Liver (tissue), 9 donors: Measurements from ENCODE around the gene PPM1A. TPM values are rescaled to one million over a fixed set of nuclear protein-coding genes. Genes with fewer than 3 reads are reported as not detected.

Source experiments
- DNase-seq: peaks from one replicate; pipeline ENCODE4 v3.0.0-alpha.2; 2017; ENCODE audit warnings: low spot score
- H3K27ac ChIP-seq, 2 donors: one replicate each; pipeline ENCODE4 v1.7.0; 2013; ENCODE audit warnings: inconsistent platforms in 2 of 2, low read length in 2 of 2, control low read depth in 1 of 2, low read depth in 1 of 2, mild to moderate bottlenecking in 1 of 2
- H3K27me3 ChIP-seq, 4 donors: one replicate each; pipeline versions ENCODE4 v1.6.1 to v1.7.0; 2013; ENCODE audit warnings: low read length in 3 of 4, inconsistent platforms in 1 of 4, mild to moderate bottlenecking in 1 of 4, moderate library complexity in 1 of 4; ENCODE audit not compliant: control insufficient read depth in 4 of 4, insufficient read depth in 4 of 4
- H3K36me3 ChIP-seq, 4 donors: one replicate each; pipeline versions ENCODE4 v1.6.1 to v1.7.0; 2013; ENCODE audit warnings: low read length in 3 of 4, mild to moderate bottlenecking in 3 of 4, low read depth in 1 of 4, moderate library complexity in 1 of 4; ENCODE audit not compliant: control insufficient read depth in 4 of 4, insufficient read depth in 3 of 4
- H3K4me1 ChIP-seq, 4 donors: one replicate each; pipeline versions ENCODE4 v1.6.1 to v1.7.0; 2013; ENCODE audit warnings: low read length in 3 of 4, mild to moderate bottlenecking in 3 of 4, moderate library complexity in 1 of 4; ENCODE audit not compliant: control insufficient read depth in 4 of 4, insufficient read depth in 4 of 4
- H3K4me3 ChIP-seq, 3 donors: one replicate each; pipeline versions ENCODE4 v1.6.1 to v1.7.0; 2013; ENCODE audit warnings: low read length in 3 of 3, control low read depth in 1 of 3, low read depth in 1 of 3, mild to moderate bottlenecking in 1 of 3
- H3K9ac ChIP-seq, 2 donors: one replicate each; pipeline ENCODE4 v1.7.0; 2013; ENCODE audit warnings: low read length in 2 of 2, mild to moderate bottlenecking in 2 of 2, moderate library complexity in 2 of 2, control low read depth in 1 of 2, low read depth in 1 of 2
- H3K9me3 ChIP-seq, 4 donors: one replicate each; pipeline versions ENCODE4 v1.6.1 to v1.7.0; 2013; ENCODE audit warnings: low read length in 3 of 4; ENCODE audit not compliant: control insufficient read depth in 4 of 4
- EGR1 ChIP-seq, 2 donors: IDR thresholded peaks; 2 replicates each; pipeline ENCODE4 v1.6.1; 2016 to 2018; ENCODE audit warnings: antibody characterized with exemption in 2 of 2, low read depth in 2 of 2
- FOXA1 ChIP-seq: IDR thresholded peaks from 2 replicates; pipeline ENCODE4 v1.6.1; 2016; ENCODE audit warnings: antibody characterized with exemption
- FOXA2 ChIP-seq: IDR thresholded peaks from 2 replicates; pipeline ENCODE4 v1.6.1; 2016; ENCODE audit warnings: antibody characterized with exemption
- GABPA ChIP-seq, 2 donors: IDR thresholded peaks in 1 of 2; conservative IDR thresholded peaks in 1 of 2; 2 replicates each; pipeline ENCODE4 v1.6.1; 2016; ENCODE audit warnings: antibody characterized with exemption in 2 of 2, mild to moderate bottlenecking in 1 of 2, moderate library complexity in 1 of 2
- HNF4A ChIP-seq, 2 donors: conservative IDR thresholded peaks; 2 replicates each; pipeline ENCODE4 v1.6.1; 2016; ENCODE audit warnings: antibody characterized with exemption in 2 of 2, mild to moderate bottlenecking in 2 of 2
- HNF4G ChIP-seq: IDR thresholded peaks from 2 replicates; pipeline ENCODE4 v1.6.1; 2016; ENCODE audit warnings: antibody characterized with exemption
- JUND ChIP-seq, 2 donors: IDR thresholded peaks; 2 replicates each; pipeline ENCODE4 v1.6.1; 2016; ENCODE audit warnings: antibody characterized with exemption in 2 of 2
- NR2F2 ChIP-seq: IDR thresholded peaks from 2 replicates; pipeline ENCODE4 v1.6.1; 2016; ENCODE audit warnings: antibody characterized with exemption
- RAD21 ChIP-seq, 2 donors: IDR thresholded peaks; 2 replicates each; pipeline ENCODE4 v1.6.1; 2016; ENCODE audit warnings: antibody characterized with exemption in 2 of 2, mild to moderate bottlenecking in 2 of 2
- RXRA ChIP-seq, 2 donors: IDR thresholded peaks; 2 replicates each; pipeline ENCODE4 v1.6.1; 2017 to 2018; ENCODE audit warnings: antibody characterized with exemption in 2 of 2, mild to moderate bottlenecking in 1 of 2
- SP1 ChIP-seq: IDR thresholded peaks from 2 replicates; pipeline ENCODE4 v1.6.1; 2018; ENCODE audit warnings: antibody characterized with exemption, mild to moderate bottlenecking
- TAF1 ChIP-seq: conservative IDR thresholded peaks from 2 replicates; pipeline ENCODE4 v1.6.1; 2016; ENCODE audit warnings: antibody characterized with exemption, mild to moderate bottlenecking
- YY1 ChIP-seq: IDR thresholded peaks from 2 replicates; pipeline ENCODE4 v1.6.1; 2016; ENCODE audit warnings: antibody characterized with exemption, mild to moderate bottlenecking
- WGBS: extraction: QIAGEN DNeasy Blood & Tissue Kit; methylation state at CpG from one replicate; pipeline ENCODE4 v1.1.7; 2013; 5-methylcytosine and 5-hydroxymethylcytosine counted together
- polyA plus RNA-seq, 2 donors: library from polyadenylated mRNA; stranded (reverse) in 1 of 2; unstranded in 1 of 2; fragments of 200-250 nt in 1 of 2; fragments of >200 nt in 1 of 2; fragmentation: Nextera tagmentation in 1 of 2; extraction: Ambion mirVana in 1 of 2; gene quantifications; one replicate each; pipeline versions ENCODE4 v1.2.1 to v1.2.3, GENCODE V29; 2013 to 2015
- total RNA-seq, 2 donors: library from RNA; depleted of rRNA; stranded (reverse); fragments of >200 nt; gene quantifications; one replicate each; pipeline ENCODE4 v1.2.3, GENCODE V29; 2014
- TF ChIP-seq, protein P1 (sequence below): fragments of 150-350 bp; IDR thresholded peaks from 2 replicates; pipeline ENCODE4 v1.5.1; 2017; ENCODE audit warnings: improper control_type of control experiment, low read depth, low read length; ENCODE audit not compliant: missing input control
- TF ChIP-seq, protein P2 (sequence below): IDR thresholded peaks from 2 replicates; pipeline ENCODE4 v1.6.1; 2016; ENCODE audit warnings: antibody characterized with exemption
- TF ChIP-seq, protein P3 (sequence below): IDR thresholded peaks from 2 replicates; pipeline ENCODE4 v1.6.1; 2016; ENCODE audit warnings: antibody characterized with exemption
- TF ChIP-seq, protein P4 (sequence below): IDR thresholded peaks from 2 replicates; pipeline ENCODE4 v1.6.1; 2016; ENCODE audit warnings: antibody characterized with exemption
- TF ChIP-seq, protein P5 (sequence below): IDR thresholded peaks from 2 replicates; pipeline ENCODE4 v1.6.1; 2016; ENCODE audit warnings: antibody characterized with exemption, mild to moderate bottlenecking
- donor health status: healthy.
- donor health status: healthy.
- donor health status: healthy.
- donor health status: healthy.
- donor health status: healthy.

The PPM1A gene
- total and polyA plus RNA-seq, 4 donors: 23.0 to 43.2 (median 29.5) TPM

DNA sequence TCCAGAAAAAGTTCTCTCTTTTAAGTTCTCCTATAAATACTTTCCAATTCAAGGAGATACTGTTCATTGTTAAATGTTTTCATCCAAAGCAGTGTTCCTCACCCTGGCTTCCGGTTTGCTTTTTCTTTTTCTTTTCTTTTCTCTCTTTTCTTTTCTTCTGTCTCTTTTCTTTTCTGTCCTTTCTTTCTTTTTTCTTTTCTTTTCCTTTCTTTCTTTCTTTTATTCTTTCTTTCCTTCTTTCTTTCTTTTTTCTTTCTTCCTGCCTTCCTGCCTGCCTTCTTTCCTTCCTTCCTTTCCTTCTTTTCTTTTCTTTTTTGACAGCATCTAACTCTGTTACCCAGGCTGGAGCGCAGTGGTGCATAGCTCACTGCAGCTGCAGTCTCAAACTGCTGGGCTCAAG, 75.8 kb downstream of the PPM1A start:
- TF ChIP-seq EGR1 (IDR thresholded peaks at IDR 0.05; ENCODE audit: low read depth in 2 of 2) (no peak), HNF4G (no peak), TAF1 (no peak), YY1 (no peak), RXRA (IDR thresholded peaks at IDR 0.05) (no peak), NR2F2 (no peak), FOXA2 (no peak), JUND (IDR thresholded peaks at IDR 0.05) (no peak), GABPA (IDR thresholded peaks at IDR 0.05 in 1 of 2, conservative IDR thresholded peaks at IDR 0.05 in 1 of 2) (no peak), SP1 (no peak)
- TF ChIP-seq, protein P1, sequence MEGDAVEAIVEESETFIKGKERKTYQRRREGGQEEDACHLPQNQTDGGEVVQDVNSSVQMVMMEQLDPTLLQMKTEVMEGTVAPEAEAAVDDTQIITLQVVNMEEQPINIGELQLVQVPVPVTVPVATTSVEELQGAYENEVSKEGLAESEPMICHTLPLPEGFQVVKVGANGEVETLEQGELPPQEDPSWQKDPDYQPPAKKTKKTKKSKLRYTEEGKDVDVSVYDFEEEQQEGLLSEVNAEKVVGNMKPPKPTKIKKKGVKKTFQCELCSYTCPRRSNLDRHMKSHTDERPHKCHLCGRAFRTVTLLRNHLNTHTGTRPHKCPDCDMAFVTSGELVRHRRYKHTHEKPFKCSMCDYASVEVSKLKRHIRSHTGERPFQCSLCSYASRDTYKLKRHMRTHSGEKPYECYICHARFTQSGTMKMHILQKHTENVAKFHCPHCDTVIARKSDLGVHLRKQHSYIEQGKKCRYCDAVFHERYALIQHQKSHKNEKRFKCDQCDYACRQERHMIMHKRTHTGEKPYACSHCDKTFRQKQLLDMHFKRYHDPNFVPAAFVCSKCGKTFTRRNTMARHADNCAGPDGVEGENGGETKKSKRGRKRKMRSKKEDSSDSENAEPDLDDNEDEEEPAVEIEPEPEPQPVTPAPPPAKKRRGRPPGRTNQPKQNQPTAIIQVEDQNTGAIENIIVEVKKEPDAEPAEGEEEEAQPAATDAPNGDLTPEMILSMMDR: no peak
- TF ChIP-seq, protein P2, sequence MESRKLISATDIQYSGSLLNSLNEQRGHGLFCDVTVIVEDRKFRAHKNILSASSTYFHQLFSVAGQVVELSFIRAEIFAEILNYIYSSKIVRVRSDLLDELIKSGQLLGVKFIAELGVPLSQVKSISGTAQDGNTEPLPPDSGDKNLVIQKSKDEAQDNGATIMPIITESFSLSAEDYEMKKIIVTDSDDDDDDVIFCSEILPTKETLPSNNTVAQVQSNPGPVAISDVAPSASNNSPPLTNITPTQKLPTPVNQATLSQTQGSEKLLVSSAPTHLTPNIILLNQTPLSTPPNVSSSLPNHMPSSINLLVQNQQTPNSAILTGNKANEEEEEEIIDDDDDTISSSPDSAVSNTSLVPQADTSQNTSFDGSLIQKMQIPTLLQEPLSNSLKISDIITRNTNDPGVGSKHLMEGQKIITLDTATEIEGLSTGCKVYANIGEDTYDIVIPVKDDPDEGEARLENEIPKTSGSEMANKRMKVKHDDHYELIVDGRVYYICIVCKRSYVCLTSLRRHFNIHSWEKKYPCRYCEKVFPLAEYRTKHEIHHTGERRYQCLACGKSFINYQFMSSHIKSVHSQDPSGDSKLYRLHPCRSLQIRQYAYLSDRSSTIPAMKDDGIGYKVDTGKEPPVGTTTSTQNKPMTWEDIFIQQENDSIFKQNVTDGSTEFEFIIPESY: no peak

DNA sequence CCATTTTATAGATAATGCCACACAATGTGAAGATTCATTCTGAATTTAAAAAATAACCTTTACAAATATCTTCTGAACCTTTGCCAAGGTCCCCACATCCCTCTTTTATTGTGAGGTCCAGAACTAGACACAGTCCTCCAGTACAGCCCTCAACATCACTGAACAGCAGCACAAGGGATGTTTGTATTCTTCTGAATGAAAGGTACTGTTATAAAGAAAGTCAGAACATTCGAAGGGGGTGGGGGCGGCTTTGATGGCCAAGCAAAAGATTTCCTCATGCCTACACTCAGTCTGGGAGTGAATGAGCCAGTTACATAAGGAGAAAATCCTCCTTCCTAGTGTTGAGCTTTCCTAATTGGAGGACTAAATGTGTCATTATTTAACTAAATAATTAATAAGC, 77.3 kb downstream of the PPM1A start:
- Histone ChIP-seq H3K27me3 (no peaks in the 10 kb centered on the region), H3K9me3 (no peaks in the 10 kb centered on the region), H3K4me1 (peaks cover 0 to 10% (median 6%) of the 10 kb centered on the region in 4 donors), H3K27ac (no peak overlapping the region), H3K36me3 (no peaks in the 10 kb centered on the region), H3K9ac (no peak overlapping the region), H3K4me3 (no peak overlapping the region)
- TF ChIP-seq FOXA1 (no peak), YY1 (no peak), RXRA (IDR thresholded peaks at IDR 0.05) (no peak), HNF4A (conservative IDR thresholded peaks at IDR 0.05) (no peak), EGR1 (IDR thresholded peaks at IDR 0.05; ENCODE audit: low read depth in 2 of 2) (no peak), FOXA2 (no peak), RAD21 (IDR thresholded peaks at IDR 0.05) (no peak), JUND (IDR thresholded peaks at IDR 0.05) (no peak), NR2F2 (no peak), GABPA (IDR thresholded peaks at IDR 0.05 in 1 of 2, conservative IDR thresholded peaks at IDR 0.05 in 1 of 2) (no peak), HNF4G (no peak), SP1 (no peak), TAF1 (no peak)
- TF ChIP-seq, protein P2: no peak
- TF ChIP-seq, protein P1: no peak
- TF ChIP-seq, protein P3, sequence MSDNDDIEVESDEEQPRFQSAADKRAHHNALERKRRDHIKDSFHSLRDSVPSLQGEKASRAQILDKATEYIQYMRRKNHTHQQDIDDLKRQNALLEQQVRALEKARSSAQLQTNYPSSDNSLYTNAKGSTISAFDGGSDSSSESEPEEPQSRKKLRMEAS: no peak
- TF ChIP-seq, protein P4, sequence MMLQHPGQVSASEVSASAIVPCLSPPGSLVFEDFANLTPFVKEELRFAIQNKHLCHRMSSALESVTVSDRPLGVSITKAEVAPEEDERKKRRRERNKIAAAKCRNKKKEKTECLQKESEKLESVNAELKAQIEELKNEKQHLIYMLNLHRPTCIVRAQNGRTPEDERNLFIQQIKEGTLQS: no peak
- TF ChIP-seq, protein P5, sequence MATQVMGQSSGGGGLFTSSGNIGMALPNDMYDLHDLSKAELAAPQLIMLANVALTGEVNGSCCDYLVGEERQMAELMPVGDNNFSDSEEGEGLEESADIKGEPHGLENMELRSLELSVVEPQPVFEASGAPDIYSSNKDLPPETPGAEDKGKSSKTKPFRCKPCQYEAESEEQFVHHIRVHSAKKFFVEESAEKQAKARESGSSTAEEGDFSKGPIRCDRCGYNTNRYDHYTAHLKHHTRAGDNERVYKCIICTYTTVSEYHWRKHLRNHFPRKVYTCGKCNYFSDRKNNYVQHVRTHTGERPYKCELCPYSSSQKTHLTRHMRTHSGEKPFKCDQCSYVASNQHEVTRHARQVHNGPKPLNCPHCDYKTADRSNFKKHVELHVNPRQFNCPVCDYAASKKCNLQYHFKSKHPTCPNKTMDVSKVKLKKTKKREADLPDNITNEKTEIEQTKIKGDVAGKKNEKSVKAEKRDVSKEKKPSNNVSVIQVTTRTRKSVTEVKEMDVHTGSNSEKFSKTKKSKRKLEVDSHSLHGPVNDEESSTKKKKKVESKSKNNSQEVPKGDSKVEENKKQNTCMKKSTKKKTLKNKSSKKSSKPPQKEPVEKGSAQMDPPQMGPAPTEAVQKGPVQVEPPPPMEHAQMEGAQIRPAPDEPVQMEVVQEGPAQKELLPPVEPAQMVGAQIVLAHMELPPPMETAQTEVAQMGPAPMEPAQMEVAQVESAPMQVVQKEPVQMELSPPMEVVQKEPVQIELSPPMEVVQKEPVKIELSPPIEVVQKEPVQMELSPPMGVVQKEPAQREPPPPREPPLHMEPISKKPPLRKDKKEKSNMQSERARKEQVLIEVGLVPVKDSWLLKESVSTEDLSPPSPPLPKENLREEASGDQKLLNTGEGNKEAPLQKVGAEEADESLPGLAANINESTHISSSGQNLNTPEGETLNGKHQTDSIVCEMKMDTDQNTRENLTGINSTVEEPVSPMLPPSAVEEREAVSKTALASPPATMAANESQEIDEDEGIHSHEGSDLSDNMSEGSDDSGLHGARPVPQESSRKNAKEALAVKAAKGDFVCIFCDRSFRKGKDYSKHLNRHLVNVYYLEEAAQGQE: no peak
- WGBS: 90% methylated on average over 2 of the region's 2 CpGs
- DNase-seq: no peak

More for the DNA sequence above, 75.8 kb downstream of the PPM1A start:
- Histone ChIP-seq H3K36me3 (no peaks in the 10 kb centered on the region), H3K27me3 (no peaks in the 10 kb centered on the region), H3K9ac (no peak overlapping the region), H3K27ac (no peak overlapping the region), H3K9me3 (no peaks in the 10 kb centered on the region), H3K4me1 (peaks cover 0 to 7% (median 4%) of the 10 kb centered on the region in 4 donors), H3K4me3 (no peak overlapping the region)
- DNase-seq: no peak
- 94% methylated on average over 2 of the region's 2 CpGs for WGBS
